Ishikawa (cell line): Measurements from ENCODE around the gene SNRNP200.

Experiments used
- CEBPB ChIP-seq: IDR thresholded peaks from 2 replicates; pipeline ENCODE4 v1.6.1; 2012
- CREB1 ChIP-seq: IDR thresholded peaks from 2 replicates; pipeline ENCODE4 v1.6.1; 2012; ENCODE audit warnings: low read depth
- EGR1 ChIP-seq: IDR thresholded peaks from 2 replicates; pipeline ENCODE4 v1.6.1; 2012
- EP300 ChIP-seq: IDR thresholded peaks from 2 replicates; pipeline ENCODE4 v1.6.1; 2012; ENCODE audit warnings: borderline replicate concordance
- FOXM1 ChIP-seq: IDR thresholded peaks from 2 replicates; pipeline ENCODE4 v1.6.1; 2012; ENCODE audit warnings: low read depth, borderline replicate concordance
- NFIC ChIP-seq: IDR thresholded peaks from 2 replicates; pipeline ENCODE4 v1.6.1; 2012
- RAD21 ChIP-seq: IDR thresholded peaks from 2 replicates; pipeline ENCODE4 v1.6.1; 2012; ENCODE audit warnings: low read depth
- REST ChIP-seq: IDR thresholded peaks from 2 replicates; pipeline ENCODE4 v1.6.1; 2012; ENCODE audit warnings: low read depth, mild to moderate bottlenecking
- TAF1 ChIP-seq: IDR thresholded peaks from 2 replicates; pipeline ENCODE4 v1.6.1; 2012; ENCODE audit warnings: low read depth, mild to moderate bottlenecking
- TCF12 ChIP-seq: IDR thresholded peaks from 2 replicates; pipeline ENCODE4 v1.6.1; 2012; ENCODE audit warnings: low read depth
- TEAD4 ChIP-seq: IDR thresholded peaks from 2 replicates; pipeline ENCODE4 v1.6.1; 2012
- USF1 ChIP-seq: IDR thresholded peaks from 2 replicates; pipeline ENCODE4 v1.6.1; 2012
- YY1 ChIP-seq: IDR thresholded peaks from 2 replicates; pipeline ENCODE4 v1.6.1; 2012; ENCODE audit warnings: low read depth
- ZBTB7A ChIP-seq: IDR thresholded peaks from 2 replicates; pipeline ENCODE4 v1.6.1; 2012; ENCODE audit warnings: low read depth
- TF ChIP-seq, protein P1 (sequence below): IDR thresholded peaks from 2 replicates; pipeline ENCODE4 v1.6.1; 2012

The SNRNP200 gene

DNA sequence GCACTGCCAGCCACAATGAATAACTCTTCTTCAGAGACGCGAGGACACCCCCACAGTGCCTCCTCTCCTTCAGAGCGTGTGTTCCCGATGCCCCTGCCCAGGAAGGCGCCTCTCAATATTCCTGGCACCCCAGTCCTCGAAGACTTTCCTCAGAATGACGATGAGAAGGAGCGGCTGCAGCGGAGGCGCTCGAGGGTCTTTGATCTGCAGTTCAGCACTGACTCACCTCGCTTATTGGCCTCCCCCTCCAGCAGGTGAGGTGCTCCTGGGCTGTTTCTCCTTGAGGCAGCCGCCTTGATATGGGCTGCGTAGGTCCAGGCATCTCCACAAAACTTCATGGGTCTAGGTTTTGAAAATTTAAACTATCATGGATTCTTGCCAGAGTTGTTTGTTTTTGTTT is 36.3 kb upstream of the SNRNP200 start:
- TF ChIP-seq EGR1 (no peak), TEAD4 (no peak), ZBTB7A (no peak), RAD21 (no peak), CEBPB (no peak), FOXM1 (no peak), TAF1 (no peak), REST (no peak), NFIC (no peak), USF1 (no peak), TCF12 (no peak), EP300 (no peak), CREB1 (no peak)

DNA sequence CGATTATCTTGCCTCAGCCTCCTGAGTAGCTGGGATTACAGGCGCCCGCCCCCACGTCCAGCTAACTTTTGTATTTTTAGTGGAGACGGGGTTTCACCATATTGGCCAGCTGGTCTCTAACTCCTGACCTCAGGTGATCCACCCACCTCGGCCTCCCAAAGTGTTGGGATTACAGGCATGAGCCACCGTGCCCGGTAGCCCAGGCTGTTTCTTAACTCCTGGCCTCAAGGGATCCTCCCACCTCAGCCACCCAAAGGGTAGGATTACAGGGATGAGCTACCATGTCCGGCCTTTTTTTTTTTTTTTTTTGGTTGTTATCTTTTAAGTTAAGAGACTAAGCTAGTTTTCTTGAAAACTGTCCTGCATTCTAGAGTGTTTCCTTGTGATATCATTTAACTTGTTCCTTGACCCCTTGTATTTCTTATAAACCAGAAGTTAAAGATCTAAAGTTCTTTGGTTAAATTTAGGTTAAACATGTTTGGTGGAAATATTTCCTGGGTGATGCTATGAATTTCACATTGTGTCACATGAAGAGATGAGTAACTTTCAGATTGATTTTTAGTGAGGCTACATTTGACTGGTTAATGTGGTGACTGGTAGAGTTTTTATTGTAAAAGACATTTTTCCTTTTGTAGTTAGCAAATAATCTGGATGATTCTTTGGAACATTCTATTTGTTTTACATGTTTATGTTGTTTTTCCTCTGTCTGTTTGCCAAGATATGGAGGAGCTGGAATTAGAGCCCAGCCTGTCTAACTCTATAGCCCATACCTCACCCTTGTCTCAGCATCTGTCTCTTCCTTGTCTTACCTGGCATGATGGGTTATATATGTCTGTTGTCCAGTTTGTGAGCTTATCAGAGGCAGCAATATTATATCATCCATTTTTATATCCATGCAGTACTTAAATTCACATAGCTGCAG is 35.4 kb upstream of the SNRNP200 start:
- no peak for TF ChIP-seq YY1
- TF ChIP-seq NFIC, result no peak
- no peak for TF ChIP-seq EGR1
- TF ChIP-seq FOXM1, result no peak
- no peak for TF ChIP-seq ZBTB7A
- TF ChIP-seq TAF1, result no peak
- TF ChIP-seq TCF12, result no peak
- TF ChIP-seq REST, result no peak
- TF ChIP-seq, protein P1, sequence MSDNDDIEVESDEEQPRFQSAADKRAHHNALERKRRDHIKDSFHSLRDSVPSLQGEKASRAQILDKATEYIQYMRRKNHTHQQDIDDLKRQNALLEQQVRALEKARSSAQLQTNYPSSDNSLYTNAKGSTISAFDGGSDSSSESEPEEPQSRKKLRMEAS, result no peak
- no peak for TF ChIP-seq TEAD4
- TF ChIP-seq CREB1, result no peak
- TF ChIP-seq USF1, result no peak
- TF ChIP-seq EP300, result no peak
- no peak for TF ChIP-seq CEBPB
- no peak for TF ChIP-seq RAD21

DNA sequence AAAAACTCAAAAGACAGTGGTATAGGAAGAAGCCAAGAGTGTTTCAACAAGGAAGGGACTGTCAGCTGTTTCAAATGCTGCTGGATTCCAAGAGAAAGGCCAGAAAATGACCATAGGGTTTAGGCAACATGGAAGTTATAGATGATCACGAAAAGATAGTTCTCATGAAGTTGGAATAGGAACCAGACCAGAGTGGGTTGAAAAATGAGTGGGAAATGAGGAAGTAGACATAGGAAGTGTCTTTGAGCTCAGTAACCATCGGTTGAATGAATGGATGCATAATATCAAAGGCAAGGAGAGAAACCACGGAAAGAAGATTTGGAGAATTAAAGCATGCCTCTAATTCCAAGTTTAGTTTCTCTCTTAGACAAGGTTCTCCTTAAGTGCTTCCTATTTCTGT is 31.5 kb upstream of the SNRNP200 start:
- TF ChIP-seq, protein P1, result no peak
- no peak for TF ChIP-seq TEAD4
- no peak for TF ChIP-seq RAD21
- TF ChIP-seq YY1, result no peak
- TF ChIP-seq TAF1, result no peak
- TF ChIP-seq REST, result no peak
- TF ChIP-seq CREB1, result no peak

DNA sequence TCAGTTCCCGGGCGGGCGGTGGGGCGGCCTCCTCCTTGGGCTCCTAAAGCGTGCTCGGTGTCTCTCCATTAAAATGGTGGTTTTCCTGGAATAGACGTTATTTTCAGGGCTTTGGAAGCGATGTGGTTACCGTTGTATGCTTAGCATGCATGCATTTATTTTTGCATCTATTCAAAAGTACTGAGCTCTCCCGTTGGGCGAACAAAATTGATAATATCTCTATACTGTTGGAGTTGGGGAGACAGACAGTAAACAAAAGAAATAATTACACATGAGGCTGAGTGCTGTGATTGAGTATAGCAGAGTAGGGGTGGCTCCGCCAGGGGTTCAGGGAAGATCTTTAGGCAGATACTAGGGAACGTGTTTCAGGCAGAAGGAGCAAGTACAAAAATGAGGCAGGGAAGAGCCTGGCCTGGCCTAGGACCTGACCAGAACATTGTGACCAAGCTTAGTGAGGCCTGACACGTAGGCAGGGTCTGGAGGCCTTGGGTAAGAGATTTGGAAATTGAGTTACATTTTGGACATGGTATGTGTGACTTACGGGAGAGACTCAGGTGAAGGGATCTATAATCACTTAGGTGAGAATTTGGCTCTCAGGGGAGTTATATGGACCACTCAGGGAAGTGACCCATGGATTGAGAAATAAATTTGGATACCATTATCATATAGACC is 30.9 kb upstream of the SNRNP200 start:
- TF ChIP-seq USF1 (no peak), ZBTB7A (no peak), EGR1 (no peak), YY1 (0 out of 2 replicates have a peak, but pooled peaks have one; percentile 27), CREB1 (no peak)
- TF ChIP-seq, protein P1, result peak; percentile 64; the same call in 1 of the 2 replicates
